Mammary epithelial cell (primary cell): ENCODE measurements around the gene GALNT15.
A peak's percentile ranks its signal among the peaks of the same experiment; 100 is the strongest.

Source experiments
- EZH2 ChIP-seq: IDR thresholded peaks from 2 replicates; pipeline ENCODE4 v1.6.1; 2012; ENCODE audit warnings: low read length, inconsistent platforms, borderline replicate concordance
- TF ChIP-seq, protein P1 (sequence below), 2 donors: IDR thresholded peaks in 1 of 2; conservative IDR thresholded peaks in 1 of 2; 2 replicates each; pipeline ENCODE4 v1.5.1; 2011 to 2012; ENCODE audit warnings: inconsistent platforms in 2 of 2, low read length in 2 of 2, mild to moderate bottlenecking in 2 of 2, control low read depth in 1 of 2, low read depth in 1 of 2; ENCODE audit not compliant: insufficient read depth in 1 of 2; ENCODE audit errors: extremely low read depth in 1 of 2

DNA sequence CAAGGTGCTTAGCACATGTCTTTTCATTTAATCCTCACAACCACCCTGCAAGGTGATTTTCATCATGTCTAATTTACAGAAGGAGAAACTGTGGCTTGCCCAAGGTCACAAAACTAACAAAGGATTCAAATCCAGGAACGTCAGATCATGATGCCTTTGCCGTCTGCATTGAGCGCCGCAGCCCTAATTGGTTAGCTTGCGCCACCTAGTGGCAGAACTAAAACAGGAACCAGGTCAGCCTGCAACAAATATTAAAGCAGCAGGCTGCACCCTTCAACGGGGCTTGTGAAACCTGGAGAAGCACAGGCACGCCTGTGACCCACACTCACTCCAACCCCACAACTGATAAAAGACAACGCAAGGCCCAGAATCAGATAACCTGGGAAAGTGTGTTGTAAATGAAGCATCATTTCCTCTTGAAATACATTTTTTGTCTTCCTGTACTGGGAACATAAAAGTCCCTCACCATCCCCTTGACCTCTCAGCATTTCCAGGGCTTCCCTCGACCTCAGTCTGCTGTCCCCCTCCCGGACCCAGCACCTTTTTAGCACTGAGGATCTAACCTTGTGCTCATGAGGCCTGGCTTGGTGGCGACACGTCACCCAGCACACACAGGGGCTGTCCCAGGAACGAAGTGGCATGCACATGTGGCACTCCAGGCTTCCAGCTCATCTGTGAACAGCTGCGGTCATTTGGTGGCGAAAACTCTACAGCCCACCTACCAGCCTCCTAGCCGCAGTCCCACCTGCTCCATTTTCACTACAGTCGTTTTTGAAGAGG, 73.0 kb downstream of the GALNT15 start:
- TF ChIP-seq, protein P1, sequence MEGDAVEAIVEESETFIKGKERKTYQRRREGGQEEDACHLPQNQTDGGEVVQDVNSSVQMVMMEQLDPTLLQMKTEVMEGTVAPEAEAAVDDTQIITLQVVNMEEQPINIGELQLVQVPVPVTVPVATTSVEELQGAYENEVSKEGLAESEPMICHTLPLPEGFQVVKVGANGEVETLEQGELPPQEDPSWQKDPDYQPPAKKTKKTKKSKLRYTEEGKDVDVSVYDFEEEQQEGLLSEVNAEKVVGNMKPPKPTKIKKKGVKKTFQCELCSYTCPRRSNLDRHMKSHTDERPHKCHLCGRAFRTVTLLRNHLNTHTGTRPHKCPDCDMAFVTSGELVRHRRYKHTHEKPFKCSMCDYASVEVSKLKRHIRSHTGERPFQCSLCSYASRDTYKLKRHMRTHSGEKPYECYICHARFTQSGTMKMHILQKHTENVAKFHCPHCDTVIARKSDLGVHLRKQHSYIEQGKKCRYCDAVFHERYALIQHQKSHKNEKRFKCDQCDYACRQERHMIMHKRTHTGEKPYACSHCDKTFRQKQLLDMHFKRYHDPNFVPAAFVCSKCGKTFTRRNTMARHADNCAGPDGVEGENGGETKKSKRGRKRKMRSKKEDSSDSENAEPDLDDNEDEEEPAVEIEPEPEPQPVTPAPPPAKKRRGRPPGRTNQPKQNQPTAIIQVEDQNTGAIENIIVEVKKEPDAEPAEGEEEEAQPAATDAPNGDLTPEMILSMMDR (conservative IDR thresholded peaks at IDR 0.05 in 1 of 2, IDR thresholded peaks at IDR 0.05 in 1 of 2; ENCODE audit: extremely low read depth in 1 of 2, insufficient read depth in 1 of 2, low read depth in 1 of 2, low read length in 2 of 2) = peak; percentile 89 to 95
- TF ChIP-seq EZH2 = no peak
